ENCODE results near the gene ZP1. TPM values are rescaled to one million over a fixed set of nuclear protein-coding genes. Genes with fewer than 3 reads are reported as not detected.

ZP1 gene
- total and polyA plus RNA-seq, 2 experiments from 2014 or later = 1.9 TPM; not detected in 1

GRCh38 chr11:60842668-60843600, 24.4 kb upstream of the ZP1 start:
- H3K36me3 ChIP-seq = no peaks in the 10 kb centered on the region
- no peak for DNase-seq (ENCODE audit: low read depth in 1 of 2, low spot score in 1 of 2)
- H3K27me3 ChIP-seq = no peaks in the 10 kb centered on the region
- H3K4me1 ChIP-seq (ENCODE audit: low read depth) = peaks cover 4% of the 10 kb centered on the region
- TF ChIP-seq CTCF (IDR thresholded peaks at IDR 0.05; ENCODE audit: low read depth, low read length) = no peak
- H3K9me3 ChIP-seq (ENCODE audit: low read depth) = no peaks in the 10 kb centered on the region
- H3K4me3 ChIP-seq = peak overlapping the region; percentile 88
- no peak overlapping the region for H3K27ac ChIP-seq

GRCh38 chr11:60844045-60844869, 23.1 kb upstream of the ZP1 start:
- no peak overlapping the region for H3K27ac ChIP-seq
- H3K4me3 ChIP-seq = no peak overlapping the region
- H3K4me1 ChIP-seq (ENCODE audit: low read depth) = peaks cover 4% of the 10 kb centered on the region
- H3K27me3 ChIP-seq = no peaks in the 10 kb centered on the region
- DNase-seq (ENCODE audit: low read depth in 1 of 2, low spot score in 1 of 2) = no peak
- no peaks in the 10 kb centered on the region for H3K9me3 ChIP-seq (ENCODE audit: low read depth)
- no peaks in the 10 kb centered on the region for H3K36me3 ChIP-seq
- TF ChIP-seq CTCF (IDR thresholded peaks at IDR 0.05; ENCODE audit: low read depth, low read length) = no peak

- H3K36me3 ChIP-seq = no peaks in the 10 kb centered on the region
- DNase-seq (ENCODE audit: low read depth in 1 of 2, low spot score in 1 of 2) = no peak
- no peak overlapping the region for H3K27ac ChIP-seq
- H3K4me1 ChIP-seq (ENCODE audit: low read depth) = peaks cover 4% of the 10 kb centered on the region
- H3K9me3 ChIP-seq (ENCODE audit: low read depth) = no peaks in the 10 kb centered on the region
- no peaks in the 10 kb centered on the region for H3K27me3 ChIP-seq
- H3K4me3 ChIP-seq = no peak overlapping the region
- no peak for TF ChIP-seq CTCF (IDR thresholded peaks at IDR 0.05; ENCODE audit: low read depth, low read length)
Observed at GRCh38 chr11:60844870-60845221, 22.5 kb upstream of the ZP1 start.

- peaks cover 4% of the 10 kb centered on the region for H3K4me1 ChIP-seq (ENCODE audit: low read depth)
- DNase-seq (ENCODE audit: low read depth in 1 of 2, low spot score in 1 of 2) = no peak
- TF ChIP-seq CTCF (IDR thresholded peaks at IDR 0.05; ENCODE audit: low read depth, low read length) = no peak
- no peak overlapping the region for H3K4me3 ChIP-seq
- no peaks in the 10 kb centered on the region for H3K9me3 ChIP-seq (ENCODE audit: low read depth)
- no peaks in the 10 kb centered on the region for H3K27me3 ChIP-seq
- no peak overlapping the region for H3K27ac ChIP-seq
- H3K36me3 ChIP-seq = no peaks in the 10 kb centered on the region
Observed at GRCh38 chr11:60845338-60845737, 22.0 kb upstream of the ZP1 start.

- peaks cover 3% of the 10 kb centered on the region for H3K27me3 ChIP-seq
- H3K9me3 ChIP-seq (ENCODE audit: low read depth) = no peaks in the 10 kb centered on the region
- peaks cover 4% of the 10 kb centered on the region for H3K4me1 ChIP-seq (ENCODE audit: low read depth)
- H3K4me3 ChIP-seq = no peak overlapping the region
- H3K36me3 ChIP-seq = no peaks in the 10 kb centered on the region
- no peak overlapping the region for H3K27ac ChIP-seq
- no peak for TF ChIP-seq CTCF (IDR thresholded peaks at IDR 0.05; ENCODE audit: low read depth, low read length)
- DNase-seq (ENCODE audit: low read depth in 1 of 2, low spot score in 1 of 2) = no peak
Observed at GRCh38 chr11:60847281-60847680, 20.1 kb upstream of the ZP1 start.

All from cardiac muscle cell (in vitro differentiated cells and primary cell).